ENCODE results near the gene SPDEF.

The SPDEF gene

GRCh38 chr6:34546551-34547321, 9.4 kb downstream of the SPDEF start:
- POLR2A ChIA-PET: no interaction called here
- CTCF ChIA-PET: interaction anchor here (0.6 to 1.0 kb wide), 2 partner anchors 19 to 58 kb away, joined by 3 read pairs; no protein-coding TSS in a partner anchor
- no peak for DNase-seq (ENCODE audit: low read depth, low spot score)
- H3K4me3 ChIP-seq (ENCODE audit: low read depth, low read length): no peak overlapping the region
- TF ChIP-seq CTCF (IDR thresholded peaks at IDR 0.05; ENCODE audit: insufficient read depth, low read length, missing control alignments): no peak

- no peak for TF ChIP-seq CTCF (IDR thresholded peaks at IDR 0.05; ENCODE audit: insufficient read depth, low read length, missing control alignments)
- no peak overlapping the region for H3K4me3 ChIP-seq (ENCODE audit: low read depth, low read length)
- ChIA-PET POLR2A (interaction anchor here (1.0 kb wide), 1 partner anchor 212 kb away, joined by 3 read pairs; the partner anchor contains the start of gene SNRPC), CTCF (interaction anchor here (1.0 to 1.5 kb wide), 2 partner anchors 18 to 63 kb away, joined by 4 to 8 read pairs; no protein-coding TSS in a partner anchor)
- no peak for DNase-seq (ENCODE audit: low read depth, low spot score)
Observed at GRCh38 chr6:34544776-34545471, 11.2 kb downstream of the SPDEF start.

GRCh38 chr6:34544052-34544604, 12.0 kb downstream of the SPDEF start:
- TF ChIP-seq CTCF (IDR thresholded peaks at IDR 0.05; ENCODE audit: insufficient read depth, low read length, missing control alignments): no peak
- ChIA-PET POLR2A (no interaction called here), CTCF (interaction anchor here (1.0 to 1.5 kb wide), 2 partner anchors 17 to 64 kb away, joined by 4 to 8 read pairs; no protein-coding TSS in a partner anchor)
- no peak for DNase-seq (ENCODE audit: low read depth, low spot score)
- no peak overlapping the region for H3K4me3 ChIP-seq (ENCODE audit: low read depth, low read length)

GRCh38 chr6:34543421-34543820, 12.7 kb downstream of the SPDEF start:
- ChIA-PET CTCF (interaction anchor here (1.5 kb wide), 1 partner anchor 16 kb away, joined by 8 read pairs; no protein-coding TSS in a partner anchor), POLR2A (no interaction called here)
- peak; percentile 29 for DNase-seq (ENCODE audit: low read depth, low spot score)
- TF ChIP-seq CTCF (IDR thresholded peaks at IDR 0.05; ENCODE audit: insufficient read depth, low read length, missing control alignments): no peak
- no peak overlapping the region for H3K4me3 ChIP-seq (ENCODE audit: low read depth, low read length)

- POLR2A ChIA-PET: no interaction called here
- DNase-seq (ENCODE audit: low read depth, low spot score): no peak
- H3K4me3 ChIP-seq (ENCODE audit: low read depth, low read length): no peak overlapping the region
- no peak for TF ChIP-seq CTCF (IDR thresholded peaks at IDR 0.05; ENCODE audit: insufficient read depth, low read length, missing control alignments)
- CTCF ChIA-PET: no interaction called here
Observed at GRCh38 chr6:34540841-34541240, 15.3 kb downstream of the SPDEF start.

- POLR2A ChIA-PET: no interaction called here
- no peak for TF ChIP-seq CTCF (IDR thresholded peaks at IDR 0.05; ENCODE audit: insufficient read depth, low read length, missing control alignments)
- no peak overlapping the region for H3K4me3 ChIP-seq (ENCODE audit: low read depth, low read length)
- CTCF ChIA-PET: no interaction called here
- no peak for DNase-seq (ENCODE audit: low read depth, low spot score)
Observed at GRCh38 chr6:34540222-34540621, 15.9 kb downstream of the SPDEF start.

All from AG04449 (cell line).